ENCODE measurements around the gene CD72.
"Not testable (repeated sequence)": the region's sequence is repeated elsewhere in the genome, so short reads cannot be mapped to it uniquely, and the experiment has no call there.

DNA sequence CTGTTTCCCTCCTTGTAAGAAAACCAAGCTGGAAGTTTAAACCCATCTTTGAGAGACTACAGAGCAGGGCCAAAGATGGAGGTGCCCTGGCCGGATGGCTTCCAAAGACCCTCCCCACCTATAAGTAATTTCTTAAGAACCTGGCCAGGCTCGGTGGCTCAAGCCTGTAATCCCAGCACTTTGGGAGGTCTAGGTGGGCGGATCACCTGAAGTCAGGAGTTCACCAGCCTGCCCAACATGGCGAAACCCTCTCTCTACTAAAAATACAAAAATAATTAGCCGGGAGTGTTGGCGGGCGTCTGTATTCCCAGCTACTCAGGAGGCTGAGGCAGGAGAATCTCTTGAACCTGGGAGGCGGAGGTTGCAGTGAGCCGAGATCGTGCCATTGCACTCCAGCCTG lies 27.5 kb upstream of the CD72 start:
- not testable (repeated sequence) for TF ChIP-seq MAX (IDR thresholded peaks at IDR 0.05); CTCF (IDR thresholded peaks at IDR 0.05); KDM5A (IDR thresholded peaks at IDR 0.05); SMC3 (IDR thresholded peaks at IDR 0.05); EP300 (IDR thresholded peaks at IDR 0.05); JUN (IDR thresholded peaks at IDR 0.05); POLR2A (IDR thresholded peaks at IDR 0.05; ENCODE audit: low read length); RNF2 (IDR thresholded peaks at IDR 0.05; ENCODE audit: borderline replicate concordance, low read depth)
- TF ChIP-seq, protein P1, sequence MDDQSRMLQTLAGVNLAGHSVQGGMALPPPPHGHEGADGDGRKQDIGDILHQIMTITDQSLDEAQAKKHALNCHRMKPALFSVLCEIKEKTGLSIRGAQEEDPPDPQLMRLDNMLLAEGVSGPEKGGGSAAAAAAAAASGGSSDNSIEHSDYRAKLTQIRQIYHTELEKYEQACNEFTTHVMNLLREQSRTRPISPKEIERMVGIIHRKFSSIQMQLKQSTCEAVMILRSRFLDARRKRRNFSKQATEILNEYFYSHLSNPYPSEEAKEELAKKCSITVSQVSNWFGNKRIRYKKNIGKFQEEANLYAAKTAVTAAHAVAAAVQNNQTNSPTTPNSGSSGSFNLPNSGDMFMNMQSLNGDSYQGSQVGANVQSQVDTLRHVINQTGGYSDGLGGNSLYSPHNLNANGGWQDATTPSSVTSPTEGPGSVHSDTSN (IDR thresholded peaks at IDR 0.05), result not testable (repeated sequence)
- TF ChIP-seq, protein P2, sequence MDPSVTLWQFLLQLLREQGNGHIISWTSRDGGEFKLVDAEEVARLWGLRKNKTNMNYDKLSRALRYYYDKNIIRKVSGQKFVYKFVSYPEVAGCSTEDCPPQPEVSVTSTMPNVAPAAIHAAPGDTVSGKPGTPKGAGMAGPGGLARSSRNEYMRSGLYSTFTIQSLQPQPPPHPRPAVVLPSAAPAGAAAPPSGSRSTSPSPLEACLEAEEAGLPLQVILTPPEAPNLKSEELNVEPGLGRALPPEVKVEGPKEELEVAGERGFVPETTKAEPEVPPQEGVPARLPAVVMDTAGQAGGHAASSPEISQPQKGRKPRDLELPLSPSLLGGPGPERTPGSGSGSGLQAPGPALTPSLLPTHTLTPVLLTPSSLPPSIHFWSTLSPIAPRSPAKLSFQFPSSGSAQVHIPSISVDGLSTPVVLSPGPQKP (IDR thresholded peaks at IDR 0.05; ENCODE audit: low read depth, low read length), result not testable (repeated sequence)
- TF ChIP-seq, protein P3, sequence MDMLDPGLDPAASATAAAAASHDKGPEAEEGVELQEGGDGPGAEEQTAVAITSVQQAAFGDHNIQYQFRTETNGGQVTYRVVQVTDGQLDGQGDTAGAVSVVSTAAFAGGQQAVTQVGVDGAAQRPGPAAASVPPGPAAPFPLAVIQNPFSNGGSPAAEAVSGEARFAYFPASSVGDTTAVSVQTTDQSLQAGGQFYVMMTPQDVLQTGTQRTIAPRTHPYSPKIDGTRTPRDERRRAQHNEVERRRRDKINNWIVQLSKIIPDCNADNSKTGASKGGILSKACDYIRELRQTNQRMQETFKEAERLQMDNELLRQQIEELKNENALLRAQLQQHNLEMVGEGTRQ (IDR thresholded peaks at IDR 0.05), result not testable (repeated sequence)

Data from A549 (cell line).